SK-N-SH (cell line): Measurements from ENCODE around the gene GRXCR2. TPM values are rescaled to one million over a fixed set of nuclear protein-coding genes. Genes with fewer than 3 reads are reported as not detected.

ENCODE experiments used
- CTCF ChIA-PET: fragments of 300-600, 350-600 bp; formaldehyde crosslinking; extraction: SDS; loops from one replicate; lab custom pipeline; 2021; lab: Yijun Ruan, JAX
- POLR2A ChIA-PET: fragments of 350-600 bp; sonication (Branson Sonifier 250); formaldehyde crosslinking; extraction: SDS; loops from one replicate; lab custom pipeline; 2020; ENCODE audit warnings: antibody characterized with exemption, inconsistent platforms; lab: Yijun Ruan, JAX
- DNase-seq: peaks from one replicate; pipeline ENCODE4 v3.0.0; 2012
- H2AFZ ChIP-seq: fragments of 200-600 bp; sonication (generic); 2 replicates; pipeline ENCODE4 v1.8.1; 2016; ENCODE audit warnings: antibody characterized with exemption, mild to moderate bottlenecking, low read depth
- H3F3A ChIP-seq: fragments of 200-600 bp; sonication (generic); replicated peaks from 2 replicates; pipeline ENCODE3; 2016; ENCODE audit warnings: antibody characterized with exemption, mild to moderate bottlenecking; ENCODE audit not compliant: insufficient read depth
- H3K27ac ChIP-seq, 2 experiments: fragments of 200-500 bp in 1 of 2; fragments of 200-600 bp in 1 of 2; sonication (Bioruptor generic) in 1 of 2; sonication (generic), shearing (Covaris generic) in 1 of 2; 2 replicates each; pipeline versions ENCODE4 v1.5.1 to v1.6.1; 2014 to 2016; ENCODE audit warnings: low read depth in 2 of 2, inconsistent platforms in 1 of 2, low read length in 1 of 2, mild to moderate bottlenecking in 1 of 2, mixed read lengths in 1 of 2
- H3K27me3 ChIP-seq: fragments of 200-600 bp; sonication (generic), shearing (Covaris generic); 2 replicates; pipeline ENCODE4 v1.6.1; 2016; ENCODE audit warnings: mixed run types; ENCODE audit not compliant: insufficient read depth
- H3K36me3 ChIP-seq, 2 experiments: fragments of 200-500 bp in 1 of 2; fragments of 200-600 bp in 1 of 2; sonication (Bioruptor generic) in 1 of 2; sonication (generic) in 1 of 2; replicated peaks in 1 of 2; 2 replicates each; pipeline versions ENCODE3 to v1.5.1; 2014 to 2016; ENCODE audit warnings: low read length in 1 of 2, mild to moderate bottlenecking in 1 of 2; ENCODE audit not compliant: insufficient read depth in 2 of 2, control insufficient read depth in 1 of 2
- H3K4me1 ChIP-seq, 2 experiments: fragments of 200-500 bp in 1 of 2; fragments of 200-600 bp in 1 of 2; sonication (Bioruptor generic) in 1 of 2; sonication (generic), shearing (Covaris generic) in 1 of 2; 2 replicates each; pipeline versions ENCODE4 v1.5.1 to v1.6.1; 2014 to 2016; ENCODE audit warnings: low read depth in 1 of 2, low read length in 1 of 2, mixed run types in 1 of 2; ENCODE audit not compliant: insufficient read depth in 2 of 2, control insufficient read depth in 1 of 2
- H3K4me2 ChIP-seq: fragments of 200-600 bp; sonication (generic), shearing (Covaris generic); 2 replicates; pipeline ENCODE4 v1.6.1; 2017; ENCODE audit warnings: mixed run types
- H3K4me3 ChIP-seq, 2 experiments: fragments of 200-500 bp in 1 of 2; fragments of 200-600 bp in 1 of 2; sonication (Bioruptor generic) in 1 of 2; sonication (generic), shearing (Covaris generic) in 1 of 2; 2 replicates each; pipeline versions ENCODE4 v1.5.1 to v1.8.1; 2014 to 2016; ENCODE audit warnings: low read depth in 2 of 2, inconsistent platforms in 1 of 2, low read length in 1 of 2, mild to moderate bottlenecking in 1 of 2, mixed read lengths in 1 of 2, moderate library complexity in 1 of 2
- H3K79me2 ChIP-seq: fragments of 200-600 bp; sonication (generic); 2 replicates; pipeline ENCODE4 v1.8.1; 2017; ENCODE audit warnings: mild to moderate bottlenecking; ENCODE audit not compliant: insufficient read depth
- H3K9ac ChIP-seq: fragments of 200-600 bp; sonication (generic); 2 replicates; pipeline ENCODE4 v1.6.1; 2017; ENCODE audit warnings: mixed run types
- H3K9me2 ChIP-seq: fragments of 200-600 bp; sonication (generic); 2 replicates; pipeline ENCODE4 v1.6.1; 2017; ENCODE audit warnings: mixed run types
- H3K9me3 ChIP-seq: fragments of 200-600 bp; sonication (generic); 2 replicates; pipeline ENCODE4 v1.6.1; 2017; ENCODE audit warnings: mixed run types, mild to moderate bottlenecking, moderate library complexity
- H4K20me1 ChIP-seq: fragments of 200-600 bp; sonication (generic); 2 replicates; pipeline ENCODE4 v1.6.1; 2017; ENCODE audit warnings: mild to moderate bottlenecking, mixed run types; ENCODE audit not compliant: insufficient read depth
- CHD2 ChIP-seq: fragments of 150-350 bp; IDR thresholded peaks from 2 replicates; pipeline ENCODE4 v1.6.1; 2018; ENCODE audit warnings: low read length; ENCODE audit not compliant: partially characterized antibody
- ELF1 ChIP-seq: IDR thresholded peaks from 2 replicates; pipeline ENCODE4 v1.4.0; 2012
- EZH2phosphoT487 ChIP-seq: fragments of 200-600 bp; sonication (generic); IDR thresholded peaks from 2 replicates; pipeline ENCODE4 v1.6.1; 2017; ENCODE audit warnings: low read depth, mixed run types, mild to moderate bottlenecking, antibody characterized with exemption, moderate library complexity, borderline replicate concordance
- FOSL2 ChIP-seq: IDR thresholded peaks from 2 replicates; pipeline ENCODE4 v1.4.0; 2012; ENCODE audit warnings: low read depth, mild to moderate bottlenecking, moderate library complexity, borderline replicate concordance
- GABPA ChIP-seq: IDR thresholded peaks from 2 replicates; pipeline ENCODE4 v1.4.0; 2012; ENCODE audit warnings: low read depth, mild to moderate bottlenecking
- JUND ChIP-seq: IDR thresholded peaks from 2 replicates; pipeline ENCODE4 v1.4.0; 2012
- NFIC ChIP-seq: IDR thresholded peaks from 2 replicates; pipeline ENCODE4 v1.4.0; 2012; ENCODE audit warnings: borderline replicate concordance
- POLR2AphosphoS5 ChIP-seq: IDR thresholded peaks from 2 replicates; pipeline ENCODE4 v1.6.1; 2012; ENCODE audit warnings: low read depth, low read length
- RXRA ChIP-seq: IDR thresholded peaks from 2 replicates; pipeline ENCODE4 v1.4.0; 2012; ENCODE audit warnings: low read depth, mild to moderate bottlenecking, borderline replicate concordance
- SIN3A ChIP-seq: IDR thresholded peaks from 2 replicates; pipeline ENCODE4 v1.6.1; 2012; ENCODE audit warnings: low read depth, mild to moderate bottlenecking, low read length, moderate library complexity, borderline replicate concordance
- SMC3 ChIP-seq: IDR thresholded peaks from 2 replicates; pipeline ENCODE4 v1.6.1; 2012; ENCODE audit warnings: low read depth, low read length, improper control_type of control experiment
- TAF1 ChIP-seq: IDR thresholded peaks from 2 replicates; pipeline ENCODE4 v1.6.1; 2012; ENCODE audit warnings: low read depth, mild to moderate bottlenecking, low read length, moderate library complexity, borderline replicate concordance
- YY1 ChIP-seq: IDR thresholded peaks from 2 replicates; pipeline ENCODE4 v1.4.0; 2012; ENCODE audit warnings: low read depth, mild to moderate bottlenecking
- WGBS: methylation state at CpG from one replicate; pipeline ENCODE4 v1.1.6; 2017; ENCODE audit warnings: low lambda C conversion rate; 5-methylcytosine and 5-hydroxymethylcytosine counted together
- polyA plus RNA-seq, 3 experiments: library from polyadenylated mRNA; depleted of rRNA; stranded (reverse); fragments of >200 nt; gene quantifications; 2 replicates each; pipeline ENCODE4 v1.2.3, GENCODE V29; 2012
- TF ChIP-seq, protein P1 (sequence below): IDR thresholded peaks from 2 replicates; pipeline ENCODE4 v1.4.0; 2012; ENCODE audit warnings: low read depth, borderline replicate concordance
- TF ChIP-seq, protein P2 (sequence below): fragments of 150-350 bp; IDR thresholded peaks from 2 replicates; pipeline ENCODE4 v1.6.1; 2016; ENCODE audit warnings: mild to moderate bottlenecking, low read depth, low read length
- TF ChIP-seq, protein P3 (sequence below): IDR thresholded peaks from 2 replicates; pipeline ENCODE4 v1.4.0; 2012; ENCODE audit warnings: low read depth
- TF ChIP-seq, protein P4 (sequence below): IDR thresholded peaks from 2 replicates; pipeline ENCODE4; 2012

GRXCR2 gene
- polyA plus RNA-seq, 1 of the 3 experiments (the other 2 are of a cell fraction), result not detected

DNA sequence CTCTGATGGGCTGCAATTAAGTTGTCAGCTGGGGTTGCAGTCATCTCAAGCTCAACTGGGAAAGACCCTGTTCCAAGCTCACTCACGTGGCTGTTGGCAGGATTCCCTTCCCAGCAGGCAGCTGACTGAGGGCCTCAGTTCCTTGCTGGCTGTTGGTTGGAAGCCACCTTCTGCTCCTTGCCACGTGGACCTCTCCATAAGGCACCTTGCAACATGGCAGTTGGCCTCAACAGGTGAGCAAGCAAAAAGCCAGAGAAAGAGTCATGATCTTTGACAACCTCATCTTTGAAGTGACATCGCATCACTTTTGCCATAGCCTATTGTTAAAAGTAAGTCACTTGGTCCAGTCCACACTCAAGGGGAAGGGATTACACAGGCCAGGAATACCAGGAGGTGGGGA is 19.8 kb downstream of the GRXCR2 start:
- no peak for TF ChIP-seq TAF1
- no peak for TF ChIP-seq YY1
- no peak for TF ChIP-seq FOSL2
- TF ChIP-seq, protein P1, sequence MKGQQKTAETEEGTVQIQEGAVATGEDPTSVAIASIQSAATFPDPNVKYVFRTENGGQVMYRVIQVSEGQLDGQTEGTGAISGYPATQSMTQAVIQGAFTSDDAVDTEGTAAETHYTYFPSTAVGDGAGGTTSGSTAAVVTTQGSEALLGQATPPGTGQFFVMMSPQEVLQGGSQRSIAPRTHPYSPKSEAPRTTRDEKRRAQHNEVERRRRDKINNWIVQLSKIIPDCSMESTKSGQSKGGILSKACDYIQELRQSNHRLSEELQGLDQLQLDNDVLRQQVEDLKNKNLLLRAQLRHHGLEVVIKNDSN, result no peak
- TF ChIP-seq, protein P2, sequence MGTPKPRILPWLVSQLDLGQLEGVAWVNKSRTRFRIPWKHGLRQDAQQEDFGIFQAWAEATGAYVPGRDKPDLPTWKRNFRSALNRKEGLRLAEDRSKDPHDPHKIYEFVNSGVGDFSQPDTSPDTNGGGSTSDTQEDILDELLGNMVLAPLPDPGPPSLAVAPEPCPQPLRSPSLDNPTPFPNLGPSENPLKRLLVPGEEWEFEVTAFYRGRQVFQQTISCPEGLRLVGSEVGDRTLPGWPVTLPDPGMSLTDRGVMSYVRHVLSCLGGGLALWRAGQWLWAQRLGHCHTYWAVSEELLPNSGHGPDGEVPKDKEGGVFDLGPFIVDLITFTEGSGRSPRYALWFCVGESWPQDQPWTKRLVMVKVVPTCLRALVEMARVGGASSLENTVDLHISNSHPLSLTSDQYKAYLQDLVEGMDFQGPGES, result no peak
- TF ChIP-seq NFIC, result no peak
- TF ChIP-seq, protein P3, sequence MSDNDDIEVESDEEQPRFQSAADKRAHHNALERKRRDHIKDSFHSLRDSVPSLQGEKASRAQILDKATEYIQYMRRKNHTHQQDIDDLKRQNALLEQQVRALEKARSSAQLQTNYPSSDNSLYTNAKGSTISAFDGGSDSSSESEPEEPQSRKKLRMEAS, result no peak
- TF ChIP-seq SIN3A, result no peak
- no peak for TF ChIP-seq RXRA
- TF ChIP-seq ELF1, result no peak
- TF ChIP-seq POLR2AphosphoS5, result no peak
- TF ChIP-seq GABPA, result no peak
- Histone ChIP-seq H4K20me1 (no peaks in the 10 kb centered on the region), H3K4me1 (peaks cover 0 to 20% of the 10 kb centered on the region in 2 experiments; a peak in 2 of 4 replicates), H3F3A (peaks cover 8% of the 10 kb centered on the region), H2AFZ (no peak overlapping the region), H3K9me2 (no peaks in the 10 kb centered on the region), H3K27ac (no peak overlapping the region), H3K79me2 (no peaks in the 10 kb centered on the region), H3K9me3 (no peaks in the 10 kb centered on the region), H3K27me3 (no peaks in the 10 kb centered on the region), H3K36me3 (no peaks in the 10 kb centered on the region), H3K4me3 (no peak overlapping the region), H3K9ac (no peak overlapping the region), H3K4me2 (no peak overlapping the region)
- no peak for DNase-seq
- POLR2A ChIA-PET, result no interaction called here
- WGBS, result 69% methylated on average over 3 of the region's 3 CpGs
- CTCF ChIA-PET, result no interaction called here

DNA sequence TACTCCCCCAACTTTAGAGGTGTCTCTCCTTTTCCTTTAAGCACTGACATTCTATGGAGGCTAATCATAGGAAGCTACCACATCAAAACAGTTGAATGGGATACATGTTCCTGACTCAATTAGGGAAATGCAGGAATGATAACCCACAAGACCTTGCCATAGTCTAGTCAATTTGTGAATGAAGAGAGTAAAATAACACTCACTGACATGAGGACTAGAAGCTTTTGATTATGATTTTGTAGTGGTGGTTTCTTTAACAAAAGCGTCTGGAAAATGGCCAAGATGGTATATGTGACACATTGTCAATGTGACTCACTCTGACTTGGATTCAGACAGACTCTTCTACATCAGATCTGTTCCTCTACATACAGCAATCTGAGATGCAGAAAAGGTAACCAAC is 24.0 kb downstream of the GRXCR2 start:
- TF ChIP-seq, protein P4, sequence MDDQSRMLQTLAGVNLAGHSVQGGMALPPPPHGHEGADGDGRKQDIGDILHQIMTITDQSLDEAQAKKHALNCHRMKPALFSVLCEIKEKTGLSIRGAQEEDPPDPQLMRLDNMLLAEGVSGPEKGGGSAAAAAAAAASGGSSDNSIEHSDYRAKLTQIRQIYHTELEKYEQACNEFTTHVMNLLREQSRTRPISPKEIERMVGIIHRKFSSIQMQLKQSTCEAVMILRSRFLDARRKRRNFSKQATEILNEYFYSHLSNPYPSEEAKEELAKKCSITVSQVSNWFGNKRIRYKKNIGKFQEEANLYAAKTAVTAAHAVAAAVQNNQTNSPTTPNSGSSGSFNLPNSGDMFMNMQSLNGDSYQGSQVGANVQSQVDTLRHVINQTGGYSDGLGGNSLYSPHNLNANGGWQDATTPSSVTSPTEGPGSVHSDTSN, result peak; percentile 48
- no peak for TF ChIP-seq CHD2
- no peak for TF ChIP-seq EZH2phosphoT487
- TF ChIP-seq NFIC, result peak; percentile 66; the same call in 1 of the 2 replicates
- peak; percentile 57 for TF ChIP-seq JUND
- no peak for TF ChIP-seq SMC3
- TF ChIP-seq FOSL2, result peak; percentile 54; the same call in 1 of the 2 replicates
- 14% methylated on average over 1 of the region's 1 CpG for WGBS
- Histone ChIP-seq H3K4me3 (no peak overlapping the region), H3K9ac (no peak overlapping the region), H3K79me2 (no peaks in the 10 kb centered on the region), H3K27ac (peak overlapping the region in 1 of 2 experiments; percentile 45; a peak in 1 of 4 replicates), H3K4me1 (peaks cover 0 to 12% of the 10 kb centered on the region in 2 experiments; a peak in 2 of 4 replicates), H2AFZ (no peak overlapping the region), H3K4me2 (no peak overlapping the region), H3K27me3 (no peaks in the 10 kb centered on the region), H3K36me3 (no peaks in the 10 kb centered on the region), H4K20me1 (no peaks in the 10 kb centered on the region), H3K9me2 (no peaks in the 10 kb centered on the region), H3K9me3 (no peaks in the 10 kb centered on the region), H3F3A (peaks cover 9% of the 10 kb centered on the region)
- ChIA-PET POLR2A (no interaction called here), CTCF (no interaction called here)
- DNase-seq, result no peak
